GM23338 (cell line): ENCODE data around the gene EMC10. TPM values are rescaled to one million over a fixed set of nuclear protein-coding genes. Genes with fewer than 3 reads are reported as not detected.

Source experiments
- ATAC-seq: fragments of 200-7000 bp; cut with Tn5 transposase; 3 replicates; pipeline ENCODE4 v1.9.1; 2020
- DNase-seq: peaks from one replicate; pipeline ENCODE4 v3.0.0-alpha.2; 2015; ENCODE audit warnings: low spot score
- H2AFZ ChIP-seq: fragments of 200-600 bp; sonication (generic); 2 replicates; pipeline ENCODE4 v1.8.0; 2016; ENCODE audit warnings: antibody characterized with exemption, mild to moderate bottlenecking, moderate library complexity
- H3F3A ChIP-seq: fragments of 200-600 bp; sonication (generic); replicated peaks from 2 replicates; pipeline ENCODE4 v1.8.0; 2017; ENCODE audit warnings: antibody characterized with exemption, mixed run types, low read depth
- H3K27ac ChIP-seq: fragments of 200-600 bp; sonication (generic); 2 replicates; pipeline ENCODE4 v1.6.1; 2016; ENCODE audit warnings: low read depth
- H3K27me3 ChIP-seq: fragments of 200-600 bp; sonication (generic); 2 replicates; pipeline ENCODE4 v1.8.0; 2016; ENCODE audit warnings: mild to moderate bottlenecking, mixed run types, moderate library complexity; ENCODE audit not compliant: insufficient read depth
- H3K36me3 ChIP-seq: fragments of 200-600 bp; sonication (generic); 2 replicates; pipeline ENCODE4 v1.8.0; 2016; ENCODE audit warnings: mild to moderate bottlenecking; ENCODE audit not compliant: insufficient read depth
- H3K4me1 ChIP-seq: fragments of 200-600 bp; sonication (generic); 2 replicates; pipeline ENCODE4 v1.8.0; 2016; ENCODE audit warnings: mild to moderate bottlenecking, moderate library complexity; ENCODE audit not compliant: insufficient read depth
- H3K4me2 ChIP-seq: fragments of 200-600 bp; sonication (generic); 2 replicates; pipeline ENCODE4 v1.7.1; 2017; ENCODE audit warnings: mixed run types
- H3K4me3 ChIP-seq: fragments of 200-600 bp; sonication (generic); 2 replicates; pipeline ENCODE4 v1.6.1; 2016; ENCODE audit warnings: mixed run types
- H3K79me2 ChIP-seq: fragments of 200-600 bp; sonication (generic); replicated peaks from 2 replicates; pipeline ENCODE4 v1.8.0; 2017; ENCODE audit warnings: mild to moderate bottlenecking; ENCODE audit not compliant: insufficient read depth
- H3K9me2 ChIP-seq: fragments of 200-600 bp; sonication (generic); 2 replicates; pipeline ENCODE4 v1.8.0; 2017; ENCODE audit not compliant: insufficient read depth
- H4K20me1 ChIP-seq: fragments of 200-600 bp; sonication (generic); replicated peaks from 2 replicates; pipeline ENCODE4 v1.8.0; 2017; ENCODE audit warnings: mild to moderate bottlenecking; ENCODE audit not compliant: insufficient read depth
- H3K27ac Mint-ChIP-seq: 2 replicates; pipeline ENCODE4 v1.8.0; 2020; ENCODE audit warnings: inconsistent platforms, mild to moderate bottlenecking, moderate library complexity, mixed read lengths
- H3K27me3 Mint-ChIP-seq: 3 replicates; pipeline ENCODE4 v1.8.0; 2022; ENCODE audit warnings: low read depth, mild to moderate bottlenecking, moderate library complexity, mixed read lengths, inconsistent platforms; ENCODE audit not compliant: insufficient read depth, poor library complexity
- H3K36me3 Mint-ChIP-seq: 3 replicates; pipeline ENCODE4 v1.8.0; 2021; ENCODE audit warnings: low read depth, mild to moderate bottlenecking, inconsistent platforms, moderate library complexity, mixed read lengths
- H3K4me1 Mint-ChIP-seq: 3 replicates; pipeline ENCODE4 v1.8.0; 2020; ENCODE audit warnings: mild to moderate bottlenecking, inconsistent platforms, mixed read lengths
- H3K4me3 Mint-ChIP-seq: 3 replicates; pipeline ENCODE4 v1.8.0; 2021; ENCODE audit warnings: moderate library complexity, mild to moderate bottlenecking, inconsistent platforms, mixed read lengths
- H3K9me3 Mint-ChIP-seq: 3 replicates; pipeline ENCODE4 v1.8.0; 2020; ENCODE audit warnings: moderate library complexity, mild to moderate bottlenecking, inconsistent platforms, mixed read lengths
- CREB1 ChIP-seq: fragments of 250-450 bp; sonication (Bioruptor Pico); IDR thresholded peaks from 2 replicates; pipeline ENCODE4 v1.5.0; 2020; ENCODE audit warnings: low read depth, mild to moderate bottlenecking, moderate library complexity
- ETS1 ChIP-seq: IDR thresholded peaks from 2 replicates; pipeline ENCODE4 v1.6.1; 2016; ENCODE audit warnings: antibody characterized with exemption
- EZH2phosphoT487 ChIP-seq: fragments of 200-600 bp; sonication (generic); IDR thresholded peaks from one replicate; pipeline ENCODE4 v1.8.1; 2018; ENCODE audit warnings: antibody characterized with exemption; ENCODE audit not compliant: unreplicated experiment
- JUNB ChIP-seq: IDR thresholded peaks from one replicate; pipeline ENCODE4 v1.6.1; 2016; ENCODE audit warnings: antibody characterized with exemption; ENCODE audit not compliant: unreplicated experiment
- POLR2AphosphoS5 ChIP-seq: IDR thresholded peaks from 2 replicates; pipeline ENCODE4 v1.6.1; 2016; ENCODE audit warnings: antibody characterized with exemption, low read depth
- ZNF331 ChIP-seq: fragments of 250-450 bp; sonication (Bioruptor Pico); IDR thresholded peaks from 2 replicates; pipeline ENCODE4 v1.5.0; 2020; ENCODE audit warnings: low read depth, mild to moderate bottlenecking, moderate library complexity
- ZNF462 ChIP-seq: fragments of 250-450 bp; sonication (Bioruptor Pico); IDR thresholded peaks from 2 replicates; pipeline ENCODE4 v1.5.0; 2020; ENCODE audit warnings: mild to moderate bottlenecking, moderate library complexity
- polyA plus RNA-seq: library from polyadenylated mRNA; unstranded; fragments of >200 nt; fragmentation: Nextera tagmentation; extraction: Ambion mirVana; gene quantifications from 2 replicates; pipeline ENCODE4 v1.2.1, GENCODE V29; 2016
- total RNA-seq: library from RNA; depleted of rRNA; stranded (reverse); fragments of >200 nt; shearing (Covaris generic); gene quantifications from 2 replicates; pipeline ENCODE4 v1.2.3, GENCODE V29; 2014

EMC10 gene
- total and polyA plus RNA-seq, 2 experiments from 2014 or later = 24.8 to 113 TPM

GRCh38 chr19:50506700-50507099, 30.4 kb downstream of the EMC10 start (continued):
- TF ChIP-seq ZNF462 (CRISPR knock-in tag) = no peak
- TF ChIP-seq ZNF331 (CRISPR knock-in tag) = no peak
- TF ChIP-seq ETS1 = no peak
- no peak for TF ChIP-seq JUNB
- TF ChIP-seq EZH2phosphoT487 = no peak

- no peak overlapping the region for H3K4me3 ChIP-seq
- Mint-ChIP-seq H3K4me3 (no peak overlapping the region), H3K36me3 (peaks cover 34% of the 10 kb centered on the region), H3K4me1 (no peaks in the 10 kb centered on the region), H3K9me3 (peaks cover 93% of the 10 kb centered on the region), H3K27me3 (peaks cover 8% of the 10 kb centered on the region), H3K27ac (no peak overlapping the region)
- H3F3A ChIP-seq = no peaks in the 10 kb centered on the region
- H3K4me1 ChIP-seq = peaks cover 4% of the 10 kb centered on the region; the same call in 1 of the 2 replicates
- DNase-seq (no peak), ATAC-seq (no peak)
- no peaks in the 10 kb centered on the region for H3K36me3 ChIP-seq
- H3K4me2 ChIP-seq = no peak overlapping the region
- no peak overlapping the region for H2AFZ ChIP-seq
- H3K27ac ChIP-seq = no peak overlapping the region
- no peaks in the 10 kb centered on the region for H3K79me2 ChIP-seq
- no peaks in the 10 kb centered on the region for H3K9me2 ChIP-seq
- no peaks in the 10 kb centered on the region; the same call in 1 of the 2 replicates for H4K20me1 ChIP-seq
- H3K27me3 ChIP-seq = peaks cover 19% of the 10 kb centered on the region
- TF ChIP-seq ZNF462 (CRISPR knock-in tag) = no peak
- no peak for TF ChIP-seq POLR2AphosphoS5
- no peak for TF ChIP-seq EZH2phosphoT487
- TF ChIP-seq CREB1 = no peak
- no peak for TF ChIP-seq JUNB
- TF ChIP-seq ETS1 = no peak
These were observed 31.1 kb downstream of the EMC10 start for GRCh38 chr19:50507376-50507775.
